Neural crest cell (in vitro differentiated cells): Measurements from ENCODE around the gene SAG. TPM values are rescaled to one million over a fixed set of nuclear protein-coding genes. Genes with fewer than 3 reads are reported as not detected.

ENCODE experiments used
- DNase-seq: peaks from one replicate; pipeline ENCODE4 v3.0.0; 2021; ENCODE audit warnings: low read depth, mixed read lengths, low spot score
- H3K27ac Mint-ChIP-seq: one replicate; pipeline ENCODE4 v1.8.0; 2021; ENCODE audit warnings: mild to moderate bottlenecking, mixed read lengths; ENCODE audit not compliant: unreplicated experiment
- H3K27me3 Mint-ChIP-seq: 2 replicates; pipeline ENCODE4 v1.8.0; 2021; ENCODE audit warnings: low read depth, mild to moderate bottlenecking, mixed read lengths
- H3K36me3 Mint-ChIP-seq: 2 replicates; pipeline ENCODE4 v1.8.0; 2021; ENCODE audit warnings: low read depth, mild to moderate bottlenecking, mixed read lengths
- H3K4me1 Mint-ChIP-seq: 2 replicates; pipeline ENCODE4 v1.8.0; 2021; ENCODE audit warnings: mixed read lengths
- H3K4me3 Mint-ChIP-seq: one replicate; pipeline ENCODE4 v1.8.0; 2021; ENCODE audit warnings: mild to moderate bottlenecking, mixed read lengths
- H3K9me3 Mint-ChIP-seq: 2 replicates; pipeline ENCODE4 v1.8.0; 2021; ENCODE audit warnings: mixed read lengths
- total RNA-seq: library from RNA; stranded (reverse); gene quantifications from 2 replicates; pipeline ENCODE4 v1.2.1, GENCODE V29; 2021
- TF ChIP-seq, protein P1 (sequence below): fragments of 200-600 bp; sonication (generic); conservative IDR thresholded peaks from 2 replicates; pipeline ENCODE4 v1.5.0; 2021; ENCODE audit warnings: antibody characterized with exemption, mild to moderate bottlenecking

Gene SAG
- total RNA-seq, 1 donor from 2014 or later: not detected

DNA sequence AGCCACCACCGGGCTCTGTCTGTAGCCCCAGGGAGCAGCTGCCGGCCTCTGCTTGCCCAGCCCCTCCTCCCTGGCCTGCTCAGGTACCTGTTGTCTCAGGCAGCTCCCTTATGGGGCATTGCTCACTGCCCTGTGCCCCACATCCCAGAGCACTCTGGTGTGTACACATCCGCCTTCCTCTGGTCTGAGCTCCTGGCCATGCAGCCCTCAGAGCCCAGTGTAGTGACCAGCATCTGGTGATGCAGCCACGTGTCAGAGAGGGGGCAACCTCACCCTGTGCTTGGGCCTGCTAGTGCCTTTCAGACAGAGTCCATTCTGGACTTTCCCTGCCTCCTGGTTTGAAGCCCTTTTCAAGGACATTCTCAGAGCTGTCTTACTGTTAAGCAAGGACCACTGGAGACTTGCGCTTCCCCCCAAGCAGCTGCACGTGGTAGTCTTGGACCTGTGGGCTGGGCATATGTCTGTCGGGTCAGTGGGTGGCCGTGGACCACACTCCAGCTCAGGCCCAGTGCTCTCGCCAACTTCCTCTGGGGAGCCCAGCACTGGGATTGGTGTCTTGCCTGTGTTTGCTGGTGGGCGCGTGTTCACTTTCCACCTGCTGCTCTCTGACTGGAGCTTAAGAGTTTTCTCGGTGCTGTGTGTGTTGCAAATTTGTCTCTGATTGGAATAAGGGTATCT is 77.3 kb downstream of the SAG start:
- DNase-seq: no peak
- peaks cover 37% of the 10 kb centered on the region for H3K4me1 Mint-ChIP-seq
- peak overlapping the region; percentile 81 for H3K27ac Mint-ChIP-seq
- TF ChIP-seq, protein P1, sequence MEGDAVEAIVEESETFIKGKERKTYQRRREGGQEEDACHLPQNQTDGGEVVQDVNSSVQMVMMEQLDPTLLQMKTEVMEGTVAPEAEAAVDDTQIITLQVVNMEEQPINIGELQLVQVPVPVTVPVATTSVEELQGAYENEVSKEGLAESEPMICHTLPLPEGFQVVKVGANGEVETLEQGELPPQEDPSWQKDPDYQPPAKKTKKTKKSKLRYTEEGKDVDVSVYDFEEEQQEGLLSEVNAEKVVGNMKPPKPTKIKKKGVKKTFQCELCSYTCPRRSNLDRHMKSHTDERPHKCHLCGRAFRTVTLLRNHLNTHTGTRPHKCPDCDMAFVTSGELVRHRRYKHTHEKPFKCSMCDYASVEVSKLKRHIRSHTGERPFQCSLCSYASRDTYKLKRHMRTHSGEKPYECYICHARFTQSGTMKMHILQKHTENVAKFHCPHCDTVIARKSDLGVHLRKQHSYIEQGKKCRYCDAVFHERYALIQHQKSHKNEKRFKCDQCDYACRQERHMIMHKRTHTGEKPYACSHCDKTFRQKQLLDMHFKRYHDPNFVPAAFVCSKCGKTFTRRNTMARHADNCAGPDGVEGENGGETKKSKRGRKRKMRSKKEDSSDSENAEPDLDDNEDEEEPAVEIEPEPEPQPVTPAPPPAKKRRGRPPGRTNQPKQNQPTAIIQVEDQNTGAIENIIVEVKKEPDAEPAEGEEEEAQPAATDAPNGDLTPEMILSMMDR: no peak
- H3K36me3 Mint-ChIP-seq: peaks cover 3% of the 10 kb centered on the region
- H3K4me3 Mint-ChIP-seq: no peak overlapping the region
- no peaks in the 10 kb centered on the region for H3K27me3 Mint-ChIP-seq
- no peaks in the 10 kb centered on the region for H3K9me3 Mint-ChIP-seq

DNA sequence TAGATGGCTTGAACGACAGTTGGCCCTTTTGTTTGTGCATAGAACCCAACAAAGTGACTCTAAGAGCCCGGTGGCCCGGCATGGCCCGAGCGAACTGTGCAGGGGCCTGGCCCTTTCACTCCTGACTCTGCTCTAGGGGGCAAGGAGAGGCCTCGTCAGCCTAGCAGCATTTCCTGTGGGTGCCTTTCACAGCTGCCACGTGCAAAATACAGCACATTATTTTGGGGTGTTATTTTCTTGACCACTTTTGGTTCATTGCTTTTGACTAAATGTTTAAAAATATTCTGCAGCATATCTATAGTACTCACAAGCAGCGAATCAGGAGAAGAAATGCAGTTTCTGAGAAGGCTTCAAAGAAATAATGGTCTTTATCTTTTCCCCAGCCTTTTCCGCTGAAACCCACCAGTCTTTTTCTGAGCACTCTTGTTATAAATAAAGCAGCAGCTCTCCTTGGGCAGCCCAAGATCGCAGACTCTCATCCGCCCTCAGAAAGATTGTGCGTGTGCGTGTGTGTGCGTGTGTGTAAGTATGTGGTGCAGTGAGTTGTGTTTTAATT is 78.0 kb downstream of the SAG start:
- DNase-seq: no peak
- Mint-ChIP-seq H3K4me1 (peaks cover 37% of the 10 kb centered on the region), H3K4me3 (no peak overlapping the region), H3K27me3 (no peaks in the 10 kb centered on the region), H3K9me3 (no peaks in the 10 kb centered on the region), H3K36me3 (peaks cover 6% of the 10 kb centered on the region), H3K27ac (peak overlapping the region; percentile 81)
- TF ChIP-seq, protein P1: no peak

DNA sequence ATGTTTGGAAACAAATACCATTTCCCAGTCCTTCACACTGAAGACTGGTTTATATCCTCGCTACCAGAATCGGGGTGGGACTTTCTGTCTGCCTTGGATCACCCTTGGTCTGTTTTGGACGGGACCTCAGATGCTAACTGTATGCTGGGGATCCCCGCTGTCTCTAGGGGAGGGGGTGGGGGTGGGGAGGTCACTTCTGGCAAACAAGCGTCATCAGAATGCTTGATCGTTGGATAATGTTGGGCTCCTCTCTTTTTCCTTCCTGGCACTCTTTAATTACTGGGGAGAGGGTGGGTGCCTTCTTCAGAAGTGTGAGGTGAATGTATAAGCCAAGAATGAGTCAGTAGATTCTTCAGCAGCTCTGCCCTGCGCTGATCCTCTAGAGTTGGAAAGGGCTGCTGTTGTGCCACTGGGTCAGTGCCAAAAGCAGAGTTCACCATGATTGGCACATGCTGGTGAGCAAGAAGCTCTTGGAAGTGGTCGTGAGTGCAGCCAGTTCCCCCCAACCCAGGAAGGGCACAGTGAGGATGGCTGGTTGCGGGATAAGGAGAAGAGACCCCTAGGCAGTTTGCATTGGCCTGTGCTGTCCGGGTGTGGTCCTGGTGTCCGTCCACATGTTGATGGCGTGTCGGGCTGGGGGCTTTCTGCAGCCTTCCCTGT is 78.9 kb downstream of the SAG start:
- Mint-ChIP-seq H3K27ac (peak overlapping the region; percentile 50), H3K4me3 (no peak overlapping the region), H3K9me3 (no peaks in the 10 kb centered on the region), H3K4me1 (peaks cover 37% of the 10 kb centered on the region), H3K36me3 (peaks cover 6% of the 10 kb centered on the region), H3K27me3 (no peaks in the 10 kb centered on the region)
- no peak for DNase-seq
- TF ChIP-seq, protein P1: no peak

GRCh38 chr2:233387225-233387624 is 79.6 kb downstream of the SAG start:
- H3K27ac Mint-ChIP-seq: no peak overlapping the region
- no peaks in the 10 kb centered on the region for H3K9me3 Mint-ChIP-seq
- TF ChIP-seq, protein P1: no peak
- H3K4me3 Mint-ChIP-seq: no peak overlapping the region
- H3K4me1 Mint-ChIP-seq: peaks cover 37% of the 10 kb centered on the region
- H3K36me3 Mint-ChIP-seq: peaks cover 6% of the 10 kb centered on the region
- no peaks in the 10 kb centered on the region for H3K27me3 Mint-ChIP-seq
- no peak for DNase-seq

DNA sequence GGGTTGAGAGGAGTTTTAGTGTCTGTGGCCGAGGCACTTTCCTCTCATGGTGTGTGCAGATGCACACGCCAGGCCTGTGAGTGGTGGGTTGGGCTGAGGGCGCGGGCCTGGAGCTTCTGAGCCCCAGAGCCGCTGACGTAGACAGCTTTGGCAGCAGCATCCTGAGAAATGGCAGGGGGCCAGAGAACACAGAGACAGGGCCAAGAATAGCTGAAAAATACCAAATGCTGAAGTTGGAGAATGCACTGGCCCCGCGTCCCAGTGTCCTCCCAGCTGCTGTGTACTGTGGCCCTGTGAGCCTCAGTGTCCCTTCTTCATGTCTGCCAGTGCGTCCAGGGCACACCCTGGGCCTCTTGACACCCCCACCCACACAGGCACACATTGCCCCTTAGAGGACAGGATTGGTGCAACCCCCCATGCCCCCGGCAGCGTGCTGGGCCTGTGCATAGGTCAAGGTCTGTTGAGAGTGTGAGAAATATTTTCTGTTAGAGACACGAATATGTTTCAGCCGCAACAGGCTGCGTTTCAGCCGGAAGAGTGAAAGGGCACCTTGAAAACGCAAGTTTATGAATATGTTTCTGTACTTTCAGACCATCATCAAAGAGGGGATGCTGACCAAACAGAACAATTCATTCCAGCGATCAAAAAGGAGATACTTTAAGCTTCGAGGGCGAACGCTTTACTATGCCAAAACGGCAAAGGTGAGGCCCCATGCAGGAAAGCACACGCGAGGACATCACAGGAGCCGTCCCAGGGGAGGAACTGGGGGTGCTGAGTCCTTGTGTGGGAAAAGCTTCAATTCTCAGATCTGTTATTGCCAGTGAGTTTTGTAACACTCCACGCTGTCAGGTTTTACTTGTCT is 80.3 kb downstream of the SAG start:
- Mint-ChIP-seq H3K9me3 (no peaks in the 10 kb centered on the region), H3K4me1 (peaks cover 37% of the 10 kb centered on the region), H3K27me3 (no peaks in the 10 kb centered on the region), H3K27ac (no peak overlapping the region), H3K4me3 (no peak overlapping the region), H3K36me3 (peaks cover 6% of the 10 kb centered on the region)
- TF ChIP-seq, protein P1: no peak
- DNase-seq: no peak
